GM12878 (cell line): Measurements from ENCODE around the gene ST6GALNAC3.

Experiments used
- ASH2L ChIP-seq: fragments of 300-600, 200-600 bp; sonication (generic); IDR thresholded peaks from 2 replicates; pipeline ENCODE4 v1.6.1; 2017; ENCODE audit warnings: low read depth, mild to moderate bottlenecking, borderline replicate concordance
- BCL11A ChIP-seq: IDR thresholded peaks from 2 replicates; pipeline ENCODE4 v1.6.1; 2011; ENCODE audit warnings: low read depth, low read length
- EZH2 ChIP-seq: IDR thresholded peaks from 2 replicates; pipeline ENCODE4 v1.6.1; 2012; ENCODE audit warnings: low read depth, mild to moderate bottlenecking, control low read depth, inconsistent platforms, low read length, borderline replicate concordance; ENCODE audit not compliant: control insufficient read depth
- HDAC6 ChIP-seq: fragments of 200-600 bp; sonication (generic); IDR thresholded peaks from one replicate; pipeline ENCODE4 v1.8.0; 2017; ENCODE audit warnings: antibody characterized with exemption; ENCODE audit not compliant: unreplicated experiment
- HDGF ChIP-seq: fragments of 450-650 bp; IDR thresholded peaks from 2 replicates; pipeline ENCODE4 v1.6.1; 2016; ENCODE audit warnings: antibody characterized with exemption
- POLR2AphosphoS5 ChIP-seq: IDR thresholded peaks from 2 replicates; pipeline ENCODE4 v1.6.1; 2011; ENCODE audit warnings: mild to moderate bottlenecking, low read length, inconsistent platforms
- RFX5 ChIP-seq: IDR thresholded peaks from 2 replicates; pipeline ENCODE4 v1.6.1; 2011; ENCODE audit warnings: low read depth, low read length, improper control_type of control experiment
- TF ChIP-seq, protein P1 (sequence below): fragments of 450-650 bp; IDR thresholded peaks from 2 replicates; pipeline ENCODE4 v1.6.1; 2014; ENCODE audit warnings: mild to moderate bottlenecking
- TF ChIP-seq, protein P2 (sequence below), 3 experiments: IDR thresholded peaks in 2 of 3; conservative IDR thresholded peaks in 1 of 3; 2 replicates each; pipeline ENCODE4 v1.5.1; 2011; ENCODE audit warnings: low read depth in 3 of 3, low read length in 3 of 3, mild to moderate bottlenecking in 3 of 3, control low read depth in 2 of 3, moderate library complexity in 2 of 3, inconsistent platforms in 1 of 3, mixed read lengths in 1 of 3; ENCODE audit not compliant: control insufficient read depth in 2 of 3, insufficient read depth in 1 of 3; ENCODE audit errors: extremely low read depth in 1 of 3
- TF ChIP-seq, protein P3 (sequence below): IDR thresholded peaks from 2 replicates; pipeline ENCODE4 v1.6.1; 2011; ENCODE audit warnings: borderline replicate concordance, low read depth, mild to moderate bottlenecking, moderate library complexity, mixed read lengths, low read length; ENCODE audit not compliant: insufficient read depth; ENCODE audit errors: extremely low read length

DNA sequence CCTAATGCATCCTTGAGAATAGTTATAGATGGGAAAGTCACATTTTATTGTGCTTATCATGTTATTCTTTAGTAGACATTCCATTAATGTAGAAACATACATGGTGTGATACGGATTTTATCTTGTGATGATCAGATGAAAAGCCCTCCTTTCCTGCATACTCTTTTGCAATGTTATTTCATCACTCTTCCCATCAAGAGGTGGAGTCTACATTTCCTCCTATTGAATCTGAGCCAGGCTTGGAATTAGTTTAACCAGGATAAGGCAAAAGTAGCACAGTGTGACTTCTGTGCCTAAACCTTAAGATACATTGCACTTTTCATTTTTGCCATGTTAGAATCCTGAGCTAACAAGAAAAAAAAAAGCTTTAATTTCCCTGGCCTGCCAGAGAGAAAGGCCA, 399.0 kb downstream of the ST6GALNAC3 start:
- TF ChIP-seq EZH2 (no peak), RFX5 (no peak), POLR2AphosphoS5 (no peak), BCL11A (no peak), HDAC6 (no peak), HDGF (no peak), ASH2L (no peak)
- TF ChIP-seq, protein P1, sequence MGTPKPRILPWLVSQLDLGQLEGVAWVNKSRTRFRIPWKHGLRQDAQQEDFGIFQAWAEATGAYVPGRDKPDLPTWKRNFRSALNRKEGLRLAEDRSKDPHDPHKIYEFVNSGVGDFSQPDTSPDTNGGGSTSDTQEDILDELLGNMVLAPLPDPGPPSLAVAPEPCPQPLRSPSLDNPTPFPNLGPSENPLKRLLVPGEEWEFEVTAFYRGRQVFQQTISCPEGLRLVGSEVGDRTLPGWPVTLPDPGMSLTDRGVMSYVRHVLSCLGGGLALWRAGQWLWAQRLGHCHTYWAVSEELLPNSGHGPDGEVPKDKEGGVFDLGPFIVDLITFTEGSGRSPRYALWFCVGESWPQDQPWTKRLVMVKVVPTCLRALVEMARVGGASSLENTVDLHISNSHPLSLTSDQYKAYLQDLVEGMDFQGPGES = no peak
- TF ChIP-seq, protein P2, sequence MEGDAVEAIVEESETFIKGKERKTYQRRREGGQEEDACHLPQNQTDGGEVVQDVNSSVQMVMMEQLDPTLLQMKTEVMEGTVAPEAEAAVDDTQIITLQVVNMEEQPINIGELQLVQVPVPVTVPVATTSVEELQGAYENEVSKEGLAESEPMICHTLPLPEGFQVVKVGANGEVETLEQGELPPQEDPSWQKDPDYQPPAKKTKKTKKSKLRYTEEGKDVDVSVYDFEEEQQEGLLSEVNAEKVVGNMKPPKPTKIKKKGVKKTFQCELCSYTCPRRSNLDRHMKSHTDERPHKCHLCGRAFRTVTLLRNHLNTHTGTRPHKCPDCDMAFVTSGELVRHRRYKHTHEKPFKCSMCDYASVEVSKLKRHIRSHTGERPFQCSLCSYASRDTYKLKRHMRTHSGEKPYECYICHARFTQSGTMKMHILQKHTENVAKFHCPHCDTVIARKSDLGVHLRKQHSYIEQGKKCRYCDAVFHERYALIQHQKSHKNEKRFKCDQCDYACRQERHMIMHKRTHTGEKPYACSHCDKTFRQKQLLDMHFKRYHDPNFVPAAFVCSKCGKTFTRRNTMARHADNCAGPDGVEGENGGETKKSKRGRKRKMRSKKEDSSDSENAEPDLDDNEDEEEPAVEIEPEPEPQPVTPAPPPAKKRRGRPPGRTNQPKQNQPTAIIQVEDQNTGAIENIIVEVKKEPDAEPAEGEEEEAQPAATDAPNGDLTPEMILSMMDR (IDR thresholded peaks at IDR 0.05 in 2 of 3, conservative IDR thresholded peaks at IDR 0.05 in 1 of 3; ENCODE audit: control insufficient read depth in 2 of 3, extremely low read depth in 1 of 3, insufficient read depth in 1 of 3, low read depth in 3 of 3, low read length in 3 of 3) = no peak
- TF ChIP-seq, protein P3, sequence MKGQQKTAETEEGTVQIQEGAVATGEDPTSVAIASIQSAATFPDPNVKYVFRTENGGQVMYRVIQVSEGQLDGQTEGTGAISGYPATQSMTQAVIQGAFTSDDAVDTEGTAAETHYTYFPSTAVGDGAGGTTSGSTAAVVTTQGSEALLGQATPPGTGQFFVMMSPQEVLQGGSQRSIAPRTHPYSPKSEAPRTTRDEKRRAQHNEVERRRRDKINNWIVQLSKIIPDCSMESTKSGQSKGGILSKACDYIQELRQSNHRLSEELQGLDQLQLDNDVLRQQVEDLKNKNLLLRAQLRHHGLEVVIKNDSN = no peak
